ENCODE data around the gene C20orf202. TPM values are rescaled to one million over a fixed set of nuclear protein-coding genes. Genes with fewer than 3 reads are reported as not detected.

The C20orf202 gene
- total and polyA plus RNA-seq, 10 donors: 0.06 to 2.9 (median 0.31) TPM; not detected in 2

DNA sequence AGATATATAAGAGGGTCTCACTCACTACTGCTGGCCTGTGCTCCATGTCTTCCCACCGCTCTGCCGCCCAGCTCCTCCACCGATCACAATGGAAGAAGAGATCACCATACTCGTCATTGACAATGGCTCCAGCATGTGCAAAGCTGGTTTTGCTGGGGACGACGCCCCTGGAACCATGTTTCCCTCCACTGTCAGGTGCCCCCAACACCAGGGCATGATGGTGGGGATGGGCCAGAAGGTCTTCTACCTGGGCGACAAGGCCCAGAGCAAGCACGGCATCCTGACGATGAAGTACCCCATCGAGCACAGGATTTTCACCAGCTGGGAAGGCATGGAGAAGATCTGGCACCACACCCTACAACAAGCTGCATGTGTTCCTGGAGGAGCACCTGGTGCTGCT is 42.8 kb upstream of the C20orf202 start:
- Histone ChIP-seq H3K4me3 (no peak overlapping the region), H3K36me3 (peaks cover 11 to 97% (median 61%) of the 10 kb centered on the region in 6 donors), H3K27ac (no peak overlapping the region), H3K9me3 (peaks cover 0 to 12% (median 7%) of the 10 kb centered on the region in 8 donors), H3K27me3 (replicated peaks in 1 of 7) (no peaks in the 10 kb centered on the region), H3K4me1 (no peaks in the 10 kb centered on the region)
- no peak for TF ChIP-seq POLR2A (IDR thresholded peaks at IDR 0.05)
- TF ChIP-seq, protein P1, sequence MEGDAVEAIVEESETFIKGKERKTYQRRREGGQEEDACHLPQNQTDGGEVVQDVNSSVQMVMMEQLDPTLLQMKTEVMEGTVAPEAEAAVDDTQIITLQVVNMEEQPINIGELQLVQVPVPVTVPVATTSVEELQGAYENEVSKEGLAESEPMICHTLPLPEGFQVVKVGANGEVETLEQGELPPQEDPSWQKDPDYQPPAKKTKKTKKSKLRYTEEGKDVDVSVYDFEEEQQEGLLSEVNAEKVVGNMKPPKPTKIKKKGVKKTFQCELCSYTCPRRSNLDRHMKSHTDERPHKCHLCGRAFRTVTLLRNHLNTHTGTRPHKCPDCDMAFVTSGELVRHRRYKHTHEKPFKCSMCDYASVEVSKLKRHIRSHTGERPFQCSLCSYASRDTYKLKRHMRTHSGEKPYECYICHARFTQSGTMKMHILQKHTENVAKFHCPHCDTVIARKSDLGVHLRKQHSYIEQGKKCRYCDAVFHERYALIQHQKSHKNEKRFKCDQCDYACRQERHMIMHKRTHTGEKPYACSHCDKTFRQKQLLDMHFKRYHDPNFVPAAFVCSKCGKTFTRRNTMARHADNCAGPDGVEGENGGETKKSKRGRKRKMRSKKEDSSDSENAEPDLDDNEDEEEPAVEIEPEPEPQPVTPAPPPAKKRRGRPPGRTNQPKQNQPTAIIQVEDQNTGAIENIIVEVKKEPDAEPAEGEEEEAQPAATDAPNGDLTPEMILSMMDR (IDR thresholded peaks at IDR 0.05 in 8 of 11, conservative IDR thresholded peaks at IDR 0.05 in 3 of 11): no peak
- no peak for TF ChIP-seq POLR2AphosphoS5 (IDR thresholded peaks at IDR 0.05)
- intact Hi-C loops (cut with DNase I; ENCODE audit: low total_unique reads): no loop called here
- DNase-seq: no peak
- 94 to 98% (median 97%) methylated on average over 7 to 10 of the region's 10 CpGs for WGBS, 5 donors

DNA sequence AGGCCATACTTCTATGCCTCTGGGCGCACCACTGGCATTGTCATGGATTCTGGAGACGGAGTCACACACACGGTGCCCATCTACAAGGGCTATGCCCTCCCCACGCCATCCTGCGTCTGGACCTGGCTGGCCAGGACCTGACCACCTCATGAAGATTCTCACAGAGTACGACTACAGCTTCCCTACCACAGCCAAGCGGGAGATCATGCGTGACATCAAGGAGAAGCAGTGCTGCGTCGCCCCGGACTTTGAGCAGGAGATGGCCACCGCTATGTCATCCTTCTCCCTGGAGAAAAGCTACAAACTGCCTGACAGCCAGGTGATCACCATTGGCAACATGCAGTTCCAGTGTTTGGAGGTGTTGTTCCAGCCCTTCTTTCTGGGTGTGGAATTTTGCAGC is 42.3 kb upstream of the C20orf202 start:
- Histone ChIP-seq H3K27me3 (replicated peaks in 1 of 7) (no peaks in the 10 kb centered on the region), H3K9me3 (peaks cover 0 to 7% (median 4%) of the 10 kb centered on the region in 8 donors), H3K4me3 (no peak overlapping the region), H3K4me1 (no peaks in the 10 kb centered on the region), H3K27ac (no peak overlapping the region), H3K36me3 (peaks cover 11 to 97% (median 63%) of the 10 kb centered on the region in 6 donors)
- TF ChIP-seq POLR2A (IDR thresholded peaks at IDR 0.05): no peak
- TF ChIP-seq, protein P1 (IDR thresholded peaks at IDR 0.05 in 8 of 11, conservative IDR thresholded peaks at IDR 0.05 in 3 of 11): no peak
- TF ChIP-seq POLR2AphosphoS5 (IDR thresholded peaks at IDR 0.05): peak in 2 of 3 donors; percentile 6 to 36
- intact Hi-C loops (cut with DNase I; ENCODE audit: low total_unique reads): no loop called here
- no peak for DNase-seq
- 97 to 100% (median 99%) methylated on average over 11 to 12 of the region's 12 CpGs for WGBS, 5 donors

DNA sequence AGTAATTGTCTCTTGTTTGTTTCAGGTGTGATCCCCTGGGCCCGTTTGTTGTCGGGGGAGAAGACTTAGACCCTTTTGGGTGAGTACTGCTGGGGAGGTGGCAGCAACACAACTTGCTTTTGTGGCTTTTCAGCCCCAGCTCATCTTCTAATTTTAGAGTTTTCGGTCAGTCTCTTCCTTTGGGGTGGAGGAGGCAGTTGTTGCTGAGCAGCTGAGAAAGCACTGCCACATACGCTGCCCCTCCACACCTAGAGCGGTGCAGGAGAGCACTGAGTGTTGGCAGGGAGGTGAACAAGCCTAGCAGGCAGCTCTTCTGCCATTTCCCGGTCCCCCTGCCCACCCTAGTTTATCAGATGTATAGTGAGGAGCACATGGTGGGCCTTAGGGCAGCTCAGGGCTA is 40.1 kb upstream of the C20orf202 start:
- Histone ChIP-seq H3K4me3 (no peak overlapping the region), H3K36me3 (peaks cover 11 to 100% (median 80%) of the 10 kb centered on the region in 6 donors), H3K4me1 (no peaks in the 10 kb centered on the region), H3K9me3 (no peaks in the 10 kb centered on the region), H3K27me3 (replicated peaks in 1 of 7) (no peaks in the 10 kb centered on the region), H3K27ac (no peak overlapping the region)
- TF ChIP-seq POLR2AphosphoS5 (IDR thresholded peaks at IDR 0.05): no peak
- intact Hi-C loops (cut with DNase I; ENCODE audit: low total_unique reads): no loop called here
- DNase-seq: no peak
- 80 to 88% (median 85%) methylated on average over 6 of the region's 6 CpGs for WGBS, 5 donors

DNA sequence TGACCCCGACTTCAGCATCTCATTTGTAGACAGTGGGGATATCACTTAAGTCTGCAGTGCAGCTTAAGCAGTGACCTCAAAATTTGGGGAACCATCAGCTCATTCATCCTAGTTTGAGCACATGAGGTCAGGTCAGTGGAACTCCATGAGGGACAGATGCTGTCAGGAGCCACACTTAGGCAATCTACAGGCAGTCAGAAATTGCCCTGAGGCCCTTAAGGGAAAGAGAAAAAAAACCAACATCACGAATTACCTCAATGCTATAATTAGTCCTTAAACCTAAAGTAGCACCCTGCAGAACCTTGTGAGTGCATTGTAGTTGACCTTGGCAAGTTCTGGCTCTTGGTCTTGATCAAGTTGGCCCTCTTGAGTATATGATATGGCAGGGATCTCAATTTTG is 39.6 kb upstream of the C20orf202 start:
- 79 to 93% (median 86%) methylated on average over 2 of the region's 2 CpGs for WGBS, 5 donors
- DNase-seq: no peak
- no peak overlapping the region for H3K27ac ChIP-seq
- H3K27me3 ChIP-seq (replicated peaks in 1 of 7): no peaks in the 10 kb centered on the region
- peaks cover 11 to 100% (median 85%) of the 10 kb centered on the region in 6 donors for H3K36me3 ChIP-seq
- TF ChIP-seq POLR2AphosphoS5 (IDR thresholded peaks at IDR 0.05) (no peak), POLR2A (IDR thresholded peaks at IDR 0.05) (no peak)
- TF ChIP-seq, protein P1 (IDR thresholded peaks at IDR 0.05 in 8 of 11, conservative IDR thresholded peaks at IDR 0.05 in 3 of 11): no peak
- intact Hi-C loops (cut with DNase I; ENCODE audit: low total_unique reads): no loop called here
- H3K9me3 ChIP-seq: no peaks in the 10 kb centered on the region
- H3K4me3 ChIP-seq: no peak overlapping the region
- H3K4me1 ChIP-seq: no peaks in the 10 kb centered on the region

DNA sequence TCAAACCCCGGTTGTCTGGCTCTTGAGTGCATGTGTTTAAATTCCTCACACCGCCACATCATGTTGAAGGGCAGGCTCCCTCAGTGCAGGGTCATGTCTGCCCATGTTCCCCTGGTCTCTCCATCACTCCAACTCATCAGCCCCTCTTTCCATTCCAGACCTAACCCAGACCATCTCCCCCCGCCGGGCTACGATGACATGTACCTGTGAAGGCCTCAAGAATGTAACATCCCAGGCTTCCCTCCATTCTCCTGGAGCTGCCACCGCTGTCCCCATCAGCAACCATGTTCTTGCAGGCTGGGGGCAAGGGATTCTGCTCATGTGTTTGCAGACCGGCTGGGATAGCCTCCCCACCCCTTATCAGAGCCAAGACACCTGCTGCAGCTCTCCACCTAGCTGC is 38.4 kb upstream of the C20orf202 start:
- 95 to 98% (median 96%) methylated on average over 7 of the region's 7 CpGs for WGBS, 5 donors

More for the DNA sequence above, 38.4 kb upstream of the C20orf202 start:
- H3K27me3 ChIP-seq (replicated peaks in 1 of 7): no peaks in the 10 kb centered on the region
- intact Hi-C loops (cut with DNase I; ENCODE audit: low total_unique reads): no loop called here
- no peak for DNase-seq
- no peaks in the 10 kb centered on the region for H3K9me3 ChIP-seq
- no peak for TF ChIP-seq POLR2A (IDR thresholded peaks at IDR 0.05)
- H3K36me3 ChIP-seq: peaks cover 11 to 100% (median 92%) of the 10 kb centered on the region in 6 donors
- H3K4me3 ChIP-seq: no peak overlapping the region
- no peaks in the 10 kb centered on the region for H3K4me1 ChIP-seq
- H3K27ac ChIP-seq: no peak overlapping the region
